IMR-90 (cell line): ENCODE measurements around the gene MRTFB. TPM values are rescaled to one million over a fixed set of nuclear protein-coding genes. Genes with fewer than 3 reads are reported as not detected.
A peak's percentile ranks its signal among the peaks of the same experiment; 100 is the strongest.

Experiments used
- ATAC-seq: fragments of 200-7000 bp; cut with Tn5 transposase; 2 replicates; pipeline ENCODE4 v1.9.1; 2020; ENCODE audit warnings: low read depth, mild to moderate bottlenecking, moderate library complexity
- BruUV-seq: library from RNA; stranded (reverse); fragments of 400-500 nt; replicated peaks from 2 replicates; lab custom pipeline; 2021; lab: Mats Ljungman, UMichigan
- CTCF ChIA-PET: fragments of 300-600 bp; formaldehyde crosslinking; extraction: SDS; loops from one replicate; lab custom pipeline; 2021; ENCODE audit warnings: antibody characterized with exemption; lab: Yijun Ruan, JAX
- POLR2A ChIA-PET: fragments of 300-600 bp; sonication (Branson Sonifier 250); formaldehyde crosslinking; loops from one replicate; lab custom pipeline; 2022; ENCODE audit warnings: antibody characterized with exemption; ENCODE audit not compliant: unreplicated experiment; lab: Charles Lee
- DNase-seq: peaks from one replicate; pipeline ENCODE4 v3.0.0; 2013
- H2AFZ ChIP-seq: replicated peaks from 2 replicates; pipeline ENCODE3; 2013; ENCODE audit warnings: low read length, mild to moderate bottlenecking; ENCODE audit not compliant: poor library complexity
- H2AK5ac ChIP-seq: 2 replicates; pipeline ENCODE4 v1.6.1; 2013; ENCODE audit warnings: low read depth, low read length, inconsistent platforms
- H2AK9ac ChIP-seq: replicated peaks from 2 replicates; pipeline ENCODE3; 2013; ENCODE audit warnings: mild to moderate bottlenecking, low read depth, low read length, moderate library complexity; ENCODE audit not compliant: poor library complexity
- H2BK120ac ChIP-seq: 2 replicates; pipeline ENCODE4 v1.6.1; 2013; ENCODE audit warnings: low read depth, low read length, inconsistent platforms
- H2BK15ac ChIP-seq: 3 replicates; pipeline ENCODE4 v1.6.1; 2013; ENCODE audit warnings: low read depth, low read length, inconsistent platforms
- H2BK20ac ChIP-seq: 2 replicates; pipeline ENCODE4 v1.6.1; 2013; ENCODE audit warnings: low read depth, mild to moderate bottlenecking, inconsistent platforms, low read length, moderate library complexity
- H2BK5ac ChIP-seq: 2 replicates; pipeline ENCODE4 v1.6.1; 2013; ENCODE audit warnings: mild to moderate bottlenecking, low read depth, low read length, inconsistent platforms; ENCODE audit not compliant: poor library complexity, severe bottlenecking
- H3K14ac ChIP-seq: replicated peaks from 2 replicates; pipeline ENCODE4 v1.6.1; 2013; ENCODE audit warnings: low read depth, low read length, inconsistent platforms
- H3K18ac ChIP-seq: 2 replicates; pipeline ENCODE4 v1.6.1; 2013; ENCODE audit warnings: low read depth, low read length, control low read depth
- H3K23ac ChIP-seq: 2 replicates; pipeline ENCODE4 v1.6.1; 2013; ENCODE audit warnings: low read depth, low read length, inconsistent platforms
- H3K27ac ChIP-seq: 2 replicates; pipeline ENCODE4 v1.5.1; 2013; ENCODE audit warnings: mild to moderate bottlenecking, control low read depth, low read length; ENCODE audit not compliant: insufficient read depth
- H3K27me3 ChIP-seq: 2 replicates; pipeline ENCODE4 v1.6.1; 2013; ENCODE audit warnings: low read length; ENCODE audit not compliant: control insufficient read depth, insufficient read depth
- H3K36me3 ChIP-seq: 2 replicates; pipeline ENCODE4 v1.6.1; 2013; ENCODE audit warnings: low read length, mixed read lengths; ENCODE audit not compliant: control insufficient read depth, insufficient read depth
- H3K4ac ChIP-seq: 2 replicates; pipeline ENCODE4 v1.6.1; 2013; ENCODE audit warnings: low read depth, low read length, inconsistent platforms
- H3K4me1 ChIP-seq: 2 replicates; pipeline ENCODE4 v1.6.1; 2013; ENCODE audit warnings: low read length, mixed read lengths; ENCODE audit not compliant: control insufficient read depth, insufficient read depth
- H3K4me2 ChIP-seq: 2 replicates; pipeline ENCODE4 v1.6.1; 2013; ENCODE audit warnings: low read depth, mild to moderate bottlenecking, control low read depth, low read length, moderate library complexity
- H3K4me3 ChIP-seq: 2 replicates; pipeline ENCODE4 v1.5.1; 2013; ENCODE audit warnings: low read depth, mild to moderate bottlenecking, control low read depth, low read length, moderate library complexity; ENCODE audit not compliant: insufficient read depth
- H3K56ac ChIP-seq: 2 replicates; pipeline ENCODE4 v1.6.1; 2013; ENCODE audit warnings: low read length, inconsistent platforms; ENCODE audit not compliant: insufficient read depth; ENCODE audit errors: extremely low read depth
- H3K79me1 ChIP-seq, 2 experiments: 2 replicates each; pipeline ENCODE4 v1.6.1; 2013; ENCODE audit warnings: low read length in 2 of 2, inconsistent platforms in 1 of 2, low read depth in 1 of 2
- H3K9ac ChIP-seq: 2 replicates; pipeline ENCODE4 v1.6.1; 2013; ENCODE audit warnings: low read depth, low read length, control low read depth
- H3K9me1 ChIP-seq: 2 replicates; pipeline ENCODE4 v1.6.1; 2013; ENCODE audit warnings: low read length, inconsistent platforms; ENCODE audit not compliant: insufficient read depth
- H3K9me3 ChIP-seq: 2 replicates; pipeline ENCODE4 v1.6.1; 2013; ENCODE audit warnings: low read length; ENCODE audit not compliant: control insufficient read depth, insufficient read depth
- H4K20me1 ChIP-seq: 2 replicates; pipeline ENCODE4 v1.6.1; 2013; ENCODE audit warnings: low read length, inconsistent platforms; ENCODE audit not compliant: insufficient read depth
- H4K5ac ChIP-seq: 2 replicates; pipeline ENCODE4 v1.6.1; 2013; ENCODE audit warnings: mild to moderate bottlenecking, low read depth, low read length, control low read depth
- H4K8ac ChIP-seq, 2 experiments: 2 replicates each; pipeline ENCODE4 v1.6.1; 2013; ENCODE audit warnings: low read depth in 2 of 2, low read length in 2 of 2, control low read depth in 1 of 2, inconsistent platforms in 1 of 2
- H4K91ac ChIP-seq: 2 replicates; pipeline ENCODE4 v1.6.1; 2013; ENCODE audit warnings: low read depth, low read length, inconsistent platforms; ENCODE audit not compliant: insufficient read depth
- CEBPB ChIP-seq: IDR thresholded peaks from 2 replicates; pipeline ENCODE4 v1.6.1; 2012; ENCODE audit warnings: low read depth, low read length, improper control_type of control experiment
- MXI1 ChIP-seq: IDR thresholded peaks from 2 replicates; pipeline ENCODE4 v1.6.1; 2012; ENCODE audit warnings: low read depth, mild to moderate bottlenecking, low read length, moderate library complexity, borderline replicate concordance
- WGBS, 2 experiments: methylation state at CpG; one replicate each; pipeline versions ENCODE4 v1.1.5 to v1.1.7; 2013; ENCODE audit warnings: missing lambda C conversion rate in 2 of 2; ENCODE audit not compliant: insufficient read length in 1 of 2; ENCODE audit errors: extremely low coverage in 2 of 2; 5-methylcytosine and 5-hydroxymethylcytosine counted together
- dilution Hi-C: fragments of 300-500 bp; cut with HindIII; formaldehyde crosslinking; loops from one replicate; pipeline ENCODE4 v1.14.3; 2018; ENCODE audit warnings: low sequenced_read_pairs; ENCODE audit not compliant: unreplicated experiment
- in situ Hi-C: fragments of 300-500 bp; cut with MboI; formaldehyde crosslinking; loops from 3 replicates; pipeline ENCODE4 v1.14.3; 2019; ENCODE audit warnings: low sequenced_read_pairs, inconsistent platforms, mixed read lengths
- intact Hi-C: fragments of 100-400 bp; cut with micrococcal nuclease; formaldehyde crosslinking; loops from 2 replicates; pipeline ENCODE4 v1.10.0; 2022
- polyA plus RNA-seq, 3 experiments: library from polyadenylated mRNA; depleted of rRNA; stranded (reverse); fragments of >200 nt; gene quantifications; 2 replicates each; pipeline ENCODE4 v1.2.3, GENCODE V29; 2012; ENCODE audit warnings: low replicate concordance in 1 of 3
- total RNA-seq: library from RNA; depleted of rRNA; stranded (reverse); fragments of >200 nt; gene quantifications from 2 replicates; pipeline ENCODE4 v1.2.3, GENCODE V29; 2012

MRTFB gene
- total and polyA plus RNA-seq, 2 of the 4 experiments (the other 2 are of a cell fraction): 4.4 to 5.4 TPM

DNA sequence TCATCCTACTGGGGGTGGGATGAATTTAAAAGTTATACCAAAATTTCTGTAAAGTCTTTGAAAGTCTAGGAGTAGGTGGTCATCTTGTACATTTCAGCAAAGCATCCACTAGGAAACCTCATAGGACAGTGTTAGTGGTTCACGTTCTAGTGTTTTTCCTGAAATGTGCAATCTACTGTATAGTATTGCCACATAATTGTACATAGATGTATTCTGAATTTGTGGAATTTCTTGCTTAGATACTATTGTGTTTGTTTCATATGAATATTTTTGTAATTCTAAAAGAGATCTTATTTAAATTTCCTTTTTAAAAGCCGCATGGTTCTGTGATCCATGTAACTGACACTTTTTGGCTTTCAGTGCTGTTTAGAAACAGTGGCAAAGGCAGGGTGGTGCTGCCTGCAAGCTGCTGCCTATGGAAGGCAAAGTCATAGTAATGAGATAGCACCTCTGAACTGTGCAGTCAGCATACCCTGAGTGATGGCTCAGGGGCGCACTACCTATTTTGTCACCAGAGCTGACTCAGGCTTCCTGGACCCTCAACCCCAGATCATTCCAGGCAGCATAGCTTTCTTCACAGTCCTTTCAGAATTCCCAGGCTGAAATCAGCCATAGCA is 193.3 kb downstream of the MRTFB start:
- no peaks in the 10 kb centered on the region for H3K4me1 ChIP-seq
- H4K20me1 ChIP-seq: no peaks in the 10 kb centered on the region
- H3K23ac ChIP-seq: no peak overlapping the region
- no peak overlapping the region for H4K5ac ChIP-seq
- peaks cover 15% of the 10 kb centered on the region for H3K36me3 ChIP-seq
- H2BK15ac ChIP-seq: no peak overlapping the region
- no peak overlapping the region for H3K4me3 ChIP-seq
- in situ Hi-C loops: no loop called here
- ChIA-PET CTCF (interaction anchor here (0.6 to 1.0 kb wide), 2 partner anchors 14 to 289 kb away, joined by 3 read pairs; no protein-coding TSS in a partner anchor), POLR2A (no interaction called here)
- H3K9ac ChIP-seq: no peak overlapping the region
- dilution Hi-C loops: no loop called here
- H3K9me3 ChIP-seq: no peaks in the 10 kb centered on the region
- H2BK20ac ChIP-seq: no peak overlapping the region
- no peak overlapping the region for H2BK5ac ChIP-seq
- ATAC-seq (no peak), DNase-seq (no peak)
- H2AK9ac ChIP-seq: no peak overlapping the region
- no peak overlapping the region for H3K14ac ChIP-seq
- no peak overlapping the region for H2BK120ac ChIP-seq
- H3K79me1 ChIP-seq: no peaks in the 10 kb centered on the region
- TF ChIP-seq CEBPB (0 out of 2 replicates have a peak, but pooled peaks have one; percentile 9), MXI1 (no peak)
- no peak overlapping the region for H4K91ac ChIP-seq
- no peak overlapping the region for H4K8ac ChIP-seq
- no peak overlapping the region for H2AK5ac ChIP-seq
- no peak overlapping the region for H3K4me2 ChIP-seq
- intact Hi-C loops: no loop called here
- no peaks in the 10 kb centered on the region for H3K27me3 ChIP-seq
- no peak overlapping the region for H3K56ac ChIP-seq
- H2AFZ ChIP-seq: no peak overlapping the region
- H3K9me1 ChIP-seq: no peaks in the 10 kb centered on the region
- WGBS, 2 experiments: 100% methylated on average over 1 of the region's 3 CpGs; no CpG with 5 or more reads in 1 of the 2 experiments
- no peak overlapping the region for H3K4ac ChIP-seq
- BruUV-seq: no TSS peak
- H3K18ac ChIP-seq: no peak overlapping the region
- no peak overlapping the region for H3K27ac ChIP-seq
